SK-N-SH (cell line): ENCODE results near the gene TMOD2. TPM values are rescaled to one million over a fixed set of nuclear protein-coding genes. Genes with fewer than 3 reads are reported as not detected.

ENCODE experiments used
- CTCF ChIA-PET: fragments of 300-600, 350-600 bp; formaldehyde crosslinking; extraction: SDS; loops from one replicate; lab custom pipeline; 2021; lab: Yijun Ruan, JAX
- POLR2A ChIA-PET: fragments of 350-600 bp; sonication (Branson Sonifier 250); formaldehyde crosslinking; extraction: SDS; loops from one replicate; lab custom pipeline; 2020; ENCODE audit warnings: antibody characterized with exemption, inconsistent platforms; lab: Yijun Ruan, JAX
- DNase-seq: peaks from one replicate; pipeline ENCODE4 v3.0.0; 2012
- H2AFZ ChIP-seq: fragments of 200-600 bp; sonication (generic); 2 replicates; pipeline ENCODE4 v1.8.1; 2016; ENCODE audit warnings: antibody characterized with exemption, mild to moderate bottlenecking, low read depth
- H3F3A ChIP-seq: fragments of 200-600 bp; sonication (generic); replicated peaks from 2 replicates; pipeline ENCODE3; 2016; ENCODE audit warnings: antibody characterized with exemption, mild to moderate bottlenecking; ENCODE audit not compliant: insufficient read depth
- H3K27ac ChIP-seq, 2 experiments: fragments of 200-500 bp in 1 of 2; fragments of 200-600 bp in 1 of 2; sonication (Bioruptor generic) in 1 of 2; sonication (generic), shearing (Covaris generic) in 1 of 2; 2 replicates each; pipeline versions ENCODE4 v1.5.1 to v1.6.1; 2014 to 2016; ENCODE audit warnings: low read depth in 2 of 2, inconsistent platforms in 1 of 2, low read length in 1 of 2, mild to moderate bottlenecking in 1 of 2, mixed read lengths in 1 of 2
- H3K27me3 ChIP-seq: fragments of 200-600 bp; sonication (generic), shearing (Covaris generic); 2 replicates; pipeline ENCODE4 v1.6.1; 2016; ENCODE audit warnings: mixed run types; ENCODE audit not compliant: insufficient read depth
- H3K36me3 ChIP-seq, 2 experiments: fragments of 200-500 bp in 1 of 2; fragments of 200-600 bp in 1 of 2; sonication (Bioruptor generic) in 1 of 2; sonication (generic) in 1 of 2; replicated peaks in 1 of 2; 2 replicates each; pipeline versions ENCODE3 to v1.5.1; 2014 to 2016; ENCODE audit warnings: low read length in 1 of 2, mild to moderate bottlenecking in 1 of 2; ENCODE audit not compliant: insufficient read depth in 2 of 2, control insufficient read depth in 1 of 2
- H3K4me1 ChIP-seq, 2 experiments: fragments of 200-500 bp in 1 of 2; fragments of 200-600 bp in 1 of 2; sonication (Bioruptor generic) in 1 of 2; sonication (generic), shearing (Covaris generic) in 1 of 2; 2 replicates each; pipeline versions ENCODE4 v1.5.1 to v1.6.1; 2014 to 2016; ENCODE audit warnings: low read depth in 1 of 2, low read length in 1 of 2, mixed run types in 1 of 2; ENCODE audit not compliant: insufficient read depth in 2 of 2, control insufficient read depth in 1 of 2
- H3K4me2 ChIP-seq: fragments of 200-600 bp; sonication (generic), shearing (Covaris generic); 2 replicates; pipeline ENCODE4 v1.6.1; 2017; ENCODE audit warnings: mixed run types
- H3K4me3 ChIP-seq, 2 experiments: fragments of 200-500 bp in 1 of 2; fragments of 200-600 bp in 1 of 2; sonication (Bioruptor generic) in 1 of 2; sonication (generic), shearing (Covaris generic) in 1 of 2; 2 replicates each; pipeline versions ENCODE4 v1.5.1 to v1.8.1; 2014 to 2016; ENCODE audit warnings: low read depth in 2 of 2, inconsistent platforms in 1 of 2, low read length in 1 of 2, mild to moderate bottlenecking in 1 of 2, mixed read lengths in 1 of 2, moderate library complexity in 1 of 2
- H3K79me2 ChIP-seq: fragments of 200-600 bp; sonication (generic); 2 replicates; pipeline ENCODE4 v1.8.1; 2017; ENCODE audit warnings: mild to moderate bottlenecking; ENCODE audit not compliant: insufficient read depth
- H3K9ac ChIP-seq: fragments of 200-600 bp; sonication (generic); 2 replicates; pipeline ENCODE4 v1.6.1; 2017; ENCODE audit warnings: mixed run types
- H3K9me2 ChIP-seq: fragments of 200-600 bp; sonication (generic); 2 replicates; pipeline ENCODE4 v1.6.1; 2017; ENCODE audit warnings: mixed run types
- H3K9me3 ChIP-seq: fragments of 200-600 bp; sonication (generic); 2 replicates; pipeline ENCODE4 v1.6.1; 2017; ENCODE audit warnings: mixed run types, mild to moderate bottlenecking, moderate library complexity
- H4K20me1 ChIP-seq: fragments of 200-600 bp; sonication (generic); 2 replicates; pipeline ENCODE4 v1.6.1; 2017; ENCODE audit warnings: mild to moderate bottlenecking, mixed run types; ENCODE audit not compliant: insufficient read depth
- CHD2 ChIP-seq: fragments of 150-350 bp; IDR thresholded peaks from 2 replicates; pipeline ENCODE4 v1.6.1; 2018; ENCODE audit warnings: low read length; ENCODE audit not compliant: partially characterized antibody
- ELF1 ChIP-seq: IDR thresholded peaks from 2 replicates; pipeline ENCODE4 v1.4.0; 2012
- EP300 ChIP-seq, 2 experiments: IDR thresholded peaks; 2 replicates each; pipeline versions ENCODE4 v1.4.0 to v1.6.1; 2012; ENCODE audit warnings: borderline replicate concordance in 1 of 2, low read depth in 1 of 2, low read length in 1 of 2
- EZH2phosphoT487 ChIP-seq: fragments of 200-600 bp; sonication (generic); IDR thresholded peaks from 2 replicates; pipeline ENCODE4 v1.6.1; 2017; ENCODE audit warnings: low read depth, mixed run types, mild to moderate bottlenecking, antibody characterized with exemption, moderate library complexity, borderline replicate concordance
- FOSL2 ChIP-seq: IDR thresholded peaks from 2 replicates; pipeline ENCODE4 v1.4.0; 2012; ENCODE audit warnings: low read depth, mild to moderate bottlenecking, moderate library complexity, borderline replicate concordance
- GATA2 ChIP-seq: sonication (generic); formaldehyde crosslinking; IDR thresholded peaks from 2 replicates; pipeline ENCODE4 v1.5.0; 2020; ENCODE audit warnings: mild to moderate bottlenecking, missing genetic modification reagents
- JUND ChIP-seq: IDR thresholded peaks from 2 replicates; pipeline ENCODE4 v1.4.0; 2012
- MEF2A ChIP-seq: IDR thresholded peaks from 2 replicates; pipeline ENCODE4 v1.4.0; 2012; ENCODE audit warnings: low read depth, borderline replicate concordance
- MXI1 ChIP-seq: IDR thresholded peaks from 2 replicates; pipeline ENCODE4 v1.6.1; 2012; ENCODE audit warnings: mild to moderate bottlenecking, low read depth, low read length, improper control_type of control experiment
- NRF1 ChIP-seq: IDR thresholded peaks from 2 replicates; pipeline ENCODE4 v1.6.1; 2012; ENCODE audit warnings: low read depth, mild to moderate bottlenecking, low read length
- PBX3 ChIP-seq: IDR thresholded peaks from 2 replicates; pipeline ENCODE4; 2012
- RAD21 ChIP-seq: IDR thresholded peaks from 2 replicates; pipeline ENCODE4 v1.6.1; 2012; ENCODE audit warnings: mild to moderate bottlenecking, low read length
- RCOR1 ChIP-seq: fragments of 150-350 bp; IDR thresholded peaks from 2 replicates; pipeline ENCODE4 v1.6.1; 2017; ENCODE audit warnings: antibody characterized with exemption, low read length
- REST ChIP-seq: IDR thresholded peaks from 2 replicates; pipeline ENCODE4 v1.6.1; 2012; ENCODE audit warnings: mild to moderate bottlenecking, low read depth, low read length, moderate library complexity
- RFX5 ChIP-seq: IDR thresholded peaks from 2 replicates; pipeline ENCODE4 v1.6.1; 2012; ENCODE audit warnings: mild to moderate bottlenecking, improper control_type of control experiment, low read length
- SMC3 ChIP-seq: IDR thresholded peaks from 2 replicates; pipeline ENCODE4 v1.6.1; 2012; ENCODE audit warnings: low read depth, low read length, improper control_type of control experiment
- TAF1 ChIP-seq: IDR thresholded peaks from 2 replicates; pipeline ENCODE4 v1.6.1; 2012; ENCODE audit warnings: low read depth, mild to moderate bottlenecking, low read length, moderate library complexity, borderline replicate concordance
- TCF12 ChIP-seq: IDR thresholded peaks from 2 replicates; pipeline ENCODE4 v1.4.0; 2012
- TEAD4 ChIP-seq: IDR thresholded peaks from 2 replicates; pipeline ENCODE4 v1.4.0; 2012; ENCODE audit warnings: mild to moderate bottlenecking, borderline replicate concordance; ENCODE audit not compliant: insufficient read depth
- USF2 ChIP-seq: fragments of 150-350 bp; IDR thresholded peaks from 2 replicates; pipeline ENCODE4 v1.6.1; 2017; ENCODE audit warnings: antibody characterized with exemption, low read length, low read depth, borderline replicate concordance
- YY1 ChIP-seq: IDR thresholded peaks from 2 replicates; pipeline ENCODE4 v1.4.0; 2012; ENCODE audit warnings: low read depth, mild to moderate bottlenecking
- WGBS: methylation state at CpG from one replicate; pipeline ENCODE4 v1.1.6; 2017; ENCODE audit warnings: low lambda C conversion rate; 5-methylcytosine and 5-hydroxymethylcytosine counted together
- polyA plus RNA-seq, 3 experiments: library from polyadenylated mRNA; depleted of rRNA; stranded (reverse); fragments of >200 nt; gene quantifications; 2 replicates each; pipeline ENCODE4 v1.2.3, GENCODE V29; 2012

Gene TMOD2
- polyA plus RNA-seq, 1 of the 3 experiments (the other 2 are of a cell fraction), result 2.7 TPM

GRCh38 chr15:51849860-51850259 is 98.5 kb downstream of the TMOD2 start:
- ChIA-PET POLR2A (interaction anchor here (0.6 kb wide), 1 partner anchor 65 kb away, joined by 4 read pairs; no protein-coding TSS in a partner anchor), CTCF (no interaction called here)
- Histone ChIP-seq H3K79me2 (peaks cover 95% of the 10 kb centered on the region), H3K27me3 (no peaks in the 10 kb centered on the region), H3K4me2 (no peak overlapping the region), H3K27ac (no peak overlapping the region), H3K9me3 (no peaks in the 10 kb centered on the region), H3K9ac (no peak overlapping the region), H3K4me3 (no peak overlapping the region), H3F3A (peaks cover 29% of the 10 kb centered on the region), H2AFZ (no peak overlapping the region), H4K20me1 (peaks cover 58% of the 10 kb centered on the region), H3K9me2 (no peaks in the 10 kb centered on the region), H3K4me1 (peaks cover 2 to 33% of the 10 kb centered on the region in 2 experiments), H3K36me3 (no peaks in the 10 kb centered on the region)
- 90% methylated on average over 3 of the region's 3 CpGs for WGBS
- no peak for DNase-seq
- TF ChIP-seq SMC3, result no peak
- no peak for TF ChIP-seq RCOR1
- no peak for TF ChIP-seq ELF1
- no peak for TF ChIP-seq NRF1
- TF ChIP-seq USF2, result no peak
- no peak for TF ChIP-seq TEAD4
- TF ChIP-seq GATA2, result no peak
- TF ChIP-seq FOSL2, result no peak
- no peak for TF ChIP-seq PBX3
- TF ChIP-seq CHD2, result no peak
- TF ChIP-seq TCF12, result no peak
- no peak for TF ChIP-seq EP300 (IDR thresholded peaks at IDR 0.05; ENCODE audit: borderline replicate concordance in 1 of 2, low read depth in 1 of 2, low read length in 1 of 2)
- no peak for TF ChIP-seq JUND
- no peak for TF ChIP-seq MXI1
- TF ChIP-seq YY1, result no peak
- TF ChIP-seq RFX5, result no peak
- no peak for TF ChIP-seq MEF2A

GRCh38 chr15:51853998-51854397 is 102.6 kb downstream of the TMOD2 start:
- no peak overlapping the region for H2AFZ ChIP-seq
- peaks cover 0 to 17% of the 10 kb centered on the region in 2 experiments; a peak in 1 of 4 replicates for H3K4me1 ChIP-seq
- H3K4me3 ChIP-seq, result no peak overlapping the region
- H3K9ac ChIP-seq, result no peak overlapping the region
- H3K36me3 ChIP-seq, result peaks cover 0 to 8% of the 10 kb centered on the region in 2 experiments
- 95% methylated on average over 2 of the region's 2 CpGs for WGBS
- H3F3A ChIP-seq, result no peaks in the 10 kb centered on the region
- CTCF ChIA-PET, result interaction anchor here (0.8 kb wide), 1 partner anchor 9 kb away, joined by 3 read pairs; no protein-coding TSS in a partner anchor
- no peaks in the 10 kb centered on the region for H3K9me3 ChIP-seq
- no peak overlapping the region for H3K27ac ChIP-seq
- peaks cover 100% of the 10 kb centered on the region for H3K79me2 ChIP-seq
- no peaks in the 10 kb centered on the region for H3K9me2 ChIP-seq
- POLR2A ChIA-PET, result no interaction called here
- TF ChIP-seq JUND, result no peak
- no peak for TF ChIP-seq RAD21
- TF ChIP-seq EZH2phosphoT487, result no peak
- TF ChIP-seq FOSL2, result no peak
- no peak for TF ChIP-seq MEF2A
- no peak for TF ChIP-seq TAF1
- no peak for TF ChIP-seq REST
- TF ChIP-seq EP300 (IDR thresholded peaks at IDR 0.05; ENCODE audit: borderline replicate concordance in 1 of 2, low read depth in 1 of 2, low read length in 1 of 2), result no peak
- TF ChIP-seq RFX5, result no peak
- TF ChIP-seq MXI1, result no peak
- TF ChIP-seq, all 33 proteins: peak for 0
- H3K4me2 ChIP-seq, result no peak overlapping the region
- H3K27me3 ChIP-seq, result no peaks in the 10 kb centered on the region
- peaks cover 59% of the 10 kb centered on the region for H4K20me1 ChIP-seq
- DNase-seq, result no peak
